ENCODE results near the gene ZNF681. TPM values are rescaled to one million over a fixed set of nuclear protein-coding genes. Genes with fewer than 3 reads are reported as not detected.

ZNF681 gene
- total RNA-seq, 4 donors from 2014 or later, result 0.26 to 7.3 (median 2.7) TPM

DNA sequence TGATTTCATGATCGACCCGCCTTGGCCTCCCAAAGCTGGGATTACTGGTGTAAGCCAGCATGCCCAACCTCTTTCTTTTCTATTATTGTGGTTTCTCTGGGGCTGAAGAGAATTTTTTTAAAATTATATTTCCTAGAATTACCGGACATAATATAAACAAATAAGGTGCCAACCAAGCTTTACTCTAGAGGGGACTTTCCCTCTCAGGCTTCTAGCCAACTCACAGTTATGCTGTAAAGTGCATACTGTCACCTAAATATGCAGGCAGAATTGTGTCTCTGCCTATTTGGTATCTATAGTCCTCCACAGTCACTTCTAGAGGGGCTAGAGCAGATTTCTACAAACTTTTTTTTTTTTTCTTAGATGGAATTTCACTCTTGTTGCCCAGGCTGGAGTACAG lies 41.6 kb upstream of the ZNF681 start:
- no peaks in the 10 kb centered on the region for H3K27me3 ChIP-seq
- H3K36me3 ChIP-seq, result no peaks in the 10 kb centered on the region
- H3K27ac ChIP-seq, result no peak overlapping the region
- peaks cover 0 to 6% of the 10 kb centered on the region in 2 donors for H3K9me3 ChIP-seq
- no peak for DNase-seq
- TF ChIP-seq, protein P1, sequence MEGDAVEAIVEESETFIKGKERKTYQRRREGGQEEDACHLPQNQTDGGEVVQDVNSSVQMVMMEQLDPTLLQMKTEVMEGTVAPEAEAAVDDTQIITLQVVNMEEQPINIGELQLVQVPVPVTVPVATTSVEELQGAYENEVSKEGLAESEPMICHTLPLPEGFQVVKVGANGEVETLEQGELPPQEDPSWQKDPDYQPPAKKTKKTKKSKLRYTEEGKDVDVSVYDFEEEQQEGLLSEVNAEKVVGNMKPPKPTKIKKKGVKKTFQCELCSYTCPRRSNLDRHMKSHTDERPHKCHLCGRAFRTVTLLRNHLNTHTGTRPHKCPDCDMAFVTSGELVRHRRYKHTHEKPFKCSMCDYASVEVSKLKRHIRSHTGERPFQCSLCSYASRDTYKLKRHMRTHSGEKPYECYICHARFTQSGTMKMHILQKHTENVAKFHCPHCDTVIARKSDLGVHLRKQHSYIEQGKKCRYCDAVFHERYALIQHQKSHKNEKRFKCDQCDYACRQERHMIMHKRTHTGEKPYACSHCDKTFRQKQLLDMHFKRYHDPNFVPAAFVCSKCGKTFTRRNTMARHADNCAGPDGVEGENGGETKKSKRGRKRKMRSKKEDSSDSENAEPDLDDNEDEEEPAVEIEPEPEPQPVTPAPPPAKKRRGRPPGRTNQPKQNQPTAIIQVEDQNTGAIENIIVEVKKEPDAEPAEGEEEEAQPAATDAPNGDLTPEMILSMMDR (IDR thresholded peaks at IDR 0.05), result no peak
- TF ChIP-seq POLR2A (IDR thresholded peaks at IDR 0.05), result no peak
- intact Hi-C loops (cut with DNase I; ENCODE audit: low total_unique reads), result no loop called here
- H3K4me3 ChIP-seq, result no peak overlapping the region
- H3K4me1 ChIP-seq, result no peaks in the 10 kb centered on the region

DNA sequence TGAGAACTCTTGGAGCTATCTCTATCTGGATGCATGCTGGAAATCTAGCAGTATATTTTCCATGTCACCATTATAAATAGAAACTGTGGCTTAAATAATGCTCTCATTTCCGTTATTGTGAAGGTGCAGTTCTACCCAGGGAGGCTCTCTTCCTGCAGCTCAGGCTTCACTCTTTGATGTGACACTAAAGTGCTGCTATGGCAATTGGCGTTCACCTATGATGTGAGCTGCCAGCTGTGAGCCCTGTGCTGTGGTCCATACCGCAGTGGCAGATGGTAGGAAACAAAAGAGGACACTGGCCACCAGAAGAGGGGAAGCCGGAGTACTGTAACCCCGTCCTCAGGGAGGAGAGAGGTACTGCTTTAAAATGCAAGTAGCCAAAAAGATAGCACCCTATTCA lies 40.6 kb upstream of the ZNF681 start:
- TF ChIP-seq, protein P1 (IDR thresholded peaks at IDR 0.05), result no peak
- TF ChIP-seq POLR2A (IDR thresholded peaks at IDR 0.05), result no peak
- intact Hi-C loops (cut with DNase I; ENCODE audit: low total_unique reads), result no loop called here
- H3K27ac ChIP-seq, result no peak overlapping the region
- no peak overlapping the region for H3K4me3 ChIP-seq
- DNase-seq, result no peak
- no peaks in the 10 kb centered on the region for H3K4me1 ChIP-seq
- no peaks in the 10 kb centered on the region for H3K27me3 ChIP-seq
- H3K36me3 ChIP-seq, result no peaks in the 10 kb centered on the region
- H3K9me3 ChIP-seq, result peaks cover 0 to 6% of the 10 kb centered on the region in 2 donors

DNA sequence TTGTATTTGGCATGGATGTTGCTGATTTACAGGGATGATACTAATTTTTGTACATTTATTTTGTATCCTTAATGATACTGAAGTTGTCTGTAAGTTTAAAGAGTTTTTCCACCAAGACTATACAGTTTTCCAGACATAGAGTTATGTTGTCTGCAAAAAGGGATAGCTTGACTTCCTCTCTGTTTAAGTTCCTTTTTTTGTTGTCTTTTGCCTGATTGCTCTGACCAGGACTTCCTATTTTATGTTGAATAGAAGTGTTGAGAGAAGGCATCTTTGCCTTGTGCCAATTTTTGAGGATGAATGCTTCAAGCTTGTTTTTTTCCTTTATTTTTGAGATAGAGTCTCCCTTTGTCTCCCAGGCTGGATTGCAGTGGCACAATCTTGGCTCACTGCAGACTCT lies 36.8 kb upstream of the ZNF681 start:
- DNase-seq, result no peak
- Histone ChIP-seq H3K27ac (no peak overlapping the region), H3K27me3 (no peaks in the 10 kb centered on the region), H3K4me3 (no peak overlapping the region), H3K9me3 (peaks cover 0 to 6% of the 10 kb centered on the region in 2 donors), H3K4me1 (no peaks in the 10 kb centered on the region), H3K36me3 (no peaks in the 10 kb centered on the region)
- intact Hi-C loops (cut with DNase I; ENCODE audit: low total_unique reads), result no loop called here
- TF ChIP-seq POLR2A (IDR thresholded peaks at IDR 0.05), result no peak
- TF ChIP-seq, protein P1 (IDR thresholded peaks at IDR 0.05), result no peak

DNA sequence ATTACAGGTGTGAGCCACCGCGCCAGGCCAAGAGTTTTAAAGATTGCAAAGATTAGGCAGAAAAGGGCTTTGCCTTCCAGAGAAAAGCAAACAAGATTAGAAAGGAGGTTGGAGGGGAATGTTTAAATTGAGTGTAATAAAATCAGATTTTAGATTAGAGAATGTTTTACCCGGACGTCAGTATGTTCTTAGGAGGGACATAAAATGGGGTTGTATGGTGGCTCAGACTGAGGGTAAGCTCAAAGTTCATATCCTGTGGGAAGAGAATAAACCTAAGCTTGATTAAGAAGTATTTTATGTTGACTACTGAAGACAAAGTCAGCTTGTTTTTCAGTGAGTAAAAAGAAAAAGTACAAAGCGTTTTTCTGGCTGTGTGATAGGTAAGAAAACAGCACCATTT lies 34.1 kb upstream of the ZNF681 start:
- Histone ChIP-seq H3K27ac (no peak overlapping the region), H3K4me1 (no peaks in the 10 kb centered on the region), H3K4me3 (no peak overlapping the region), H3K9me3 (peaks cover 0 to 6% of the 10 kb centered on the region in 2 donors), H3K36me3 (no peaks in the 10 kb centered on the region), H3K27me3 (no peaks in the 10 kb centered on the region)
- TF ChIP-seq, protein P1 (IDR thresholded peaks at IDR 0.05), result no peak
- TF ChIP-seq POLR2A (IDR thresholded peaks at IDR 0.05), result no peak
- intact Hi-C loops (cut with DNase I; ENCODE audit: low total_unique reads), result no loop called here
- no peak for DNase-seq

DNA sequence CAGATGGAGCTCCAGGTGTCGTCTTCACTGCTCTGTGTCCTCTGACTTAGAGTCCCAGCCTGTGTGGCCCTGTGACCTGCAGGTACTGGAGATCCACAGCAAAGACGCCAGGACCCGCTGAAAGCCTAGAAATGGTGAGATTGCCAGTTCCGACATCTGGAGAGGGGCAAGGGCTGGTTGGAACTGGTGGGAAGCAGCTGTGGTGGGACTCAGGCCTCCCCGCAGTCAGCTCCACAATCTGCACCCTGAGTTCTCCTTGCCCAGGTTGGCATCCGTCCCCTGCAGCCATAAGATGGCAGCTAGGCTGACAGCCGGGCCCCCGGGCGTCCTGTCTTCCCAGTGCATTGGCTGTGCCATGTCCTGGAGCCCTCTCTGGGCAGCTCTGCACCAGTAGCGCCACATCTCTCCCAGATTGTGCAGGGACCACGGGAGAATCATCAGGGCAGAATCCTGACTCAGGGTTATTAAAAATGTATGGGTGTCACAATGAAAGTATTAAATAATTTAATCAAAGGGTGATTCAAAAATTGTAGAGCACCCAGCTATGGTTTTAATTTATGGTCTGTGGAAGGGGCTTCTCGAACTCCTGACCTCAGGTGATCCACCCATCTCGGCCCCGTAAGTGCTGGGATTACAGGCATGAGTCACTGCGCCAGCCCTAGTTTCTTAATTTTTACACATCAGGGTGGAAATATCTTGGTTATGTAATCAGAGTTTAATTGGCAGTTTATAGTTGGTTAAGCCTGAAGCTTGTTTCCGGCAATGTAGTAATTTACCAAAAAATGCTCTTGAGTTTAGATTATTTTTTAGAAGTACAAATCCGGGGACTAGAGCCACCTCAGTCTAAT lies 32.2 kb upstream of the ZNF681 start:
- intact Hi-C loops (cut with DNase I; ENCODE audit: low total_unique reads), result no loop called here
- H3K9me3 ChIP-seq, result peaks cover 0 to 5% of the 10 kb centered on the region in 2 donors
- no peaks in the 10 kb centered on the region for H3K4me1 ChIP-seq
- no peak for DNase-seq
- no peaks in the 10 kb centered on the region for H3K27me3 ChIP-seq
- no peak overlapping the region for H3K27ac ChIP-seq
- no peak overlapping the region for H3K4me3 ChIP-seq
- no peaks in the 10 kb centered on the region for H3K36me3 ChIP-seq
- TF ChIP-seq POLR2A (IDR thresholded peaks at IDR 0.05), result no peak
- TF ChIP-seq, protein P1 (IDR thresholded peaks at IDR 0.05), result no peak

All from uterus (tissue), 4 donors.